GM12864 (cell line): ENCODE measurements around the gene KRT4.

ENCODE experiments used
- DNase-seq: peaks from one replicate; pipeline ENCODE4 v3.0.0-alpha.2; 2011; ENCODE audit warnings: low read depth
- H3K4me3 ChIP-seq: 2 replicates; pipeline ENCODE4 v1.5.1; 2011; ENCODE audit warnings: mild to moderate bottlenecking, low read depth, low read length, control low read depth
- TF ChIP-seq, protein P1 (sequence below): IDR thresholded peaks from 2 replicates; pipeline ENCODE4 v1.5.1; 2011; ENCODE audit warnings: low read depth, mild to moderate bottlenecking, moderate library complexity, low read length, control low read depth, inconsistent platforms; ENCODE audit errors: missing control alignments

Gene KRT4

DNA sequence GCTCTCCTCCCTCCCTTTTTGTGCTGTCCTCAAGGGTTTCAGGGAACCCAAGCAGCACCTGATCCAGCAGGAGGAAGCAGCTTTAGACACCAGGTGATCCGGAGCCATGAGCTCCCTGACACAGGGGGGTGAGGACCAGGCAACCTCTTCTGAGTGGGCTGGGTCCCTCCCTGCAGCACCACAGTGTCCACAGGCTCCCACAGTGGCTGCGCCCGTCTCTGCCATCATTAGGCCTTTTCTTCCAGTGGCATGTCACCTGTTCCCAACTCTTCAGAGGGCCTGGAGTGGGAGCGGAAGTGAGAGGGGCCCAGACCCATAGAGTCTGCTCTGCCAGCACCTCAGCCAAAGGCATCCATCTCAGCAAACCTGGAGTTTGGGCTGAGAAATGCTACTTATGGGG is 36.4 kb downstream of the KRT4 start:
- H3K4me3 ChIP-seq: no peak overlapping the region
- TF ChIP-seq, protein P1, sequence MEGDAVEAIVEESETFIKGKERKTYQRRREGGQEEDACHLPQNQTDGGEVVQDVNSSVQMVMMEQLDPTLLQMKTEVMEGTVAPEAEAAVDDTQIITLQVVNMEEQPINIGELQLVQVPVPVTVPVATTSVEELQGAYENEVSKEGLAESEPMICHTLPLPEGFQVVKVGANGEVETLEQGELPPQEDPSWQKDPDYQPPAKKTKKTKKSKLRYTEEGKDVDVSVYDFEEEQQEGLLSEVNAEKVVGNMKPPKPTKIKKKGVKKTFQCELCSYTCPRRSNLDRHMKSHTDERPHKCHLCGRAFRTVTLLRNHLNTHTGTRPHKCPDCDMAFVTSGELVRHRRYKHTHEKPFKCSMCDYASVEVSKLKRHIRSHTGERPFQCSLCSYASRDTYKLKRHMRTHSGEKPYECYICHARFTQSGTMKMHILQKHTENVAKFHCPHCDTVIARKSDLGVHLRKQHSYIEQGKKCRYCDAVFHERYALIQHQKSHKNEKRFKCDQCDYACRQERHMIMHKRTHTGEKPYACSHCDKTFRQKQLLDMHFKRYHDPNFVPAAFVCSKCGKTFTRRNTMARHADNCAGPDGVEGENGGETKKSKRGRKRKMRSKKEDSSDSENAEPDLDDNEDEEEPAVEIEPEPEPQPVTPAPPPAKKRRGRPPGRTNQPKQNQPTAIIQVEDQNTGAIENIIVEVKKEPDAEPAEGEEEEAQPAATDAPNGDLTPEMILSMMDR: no peak
- DNase-seq: no peak

DNA sequence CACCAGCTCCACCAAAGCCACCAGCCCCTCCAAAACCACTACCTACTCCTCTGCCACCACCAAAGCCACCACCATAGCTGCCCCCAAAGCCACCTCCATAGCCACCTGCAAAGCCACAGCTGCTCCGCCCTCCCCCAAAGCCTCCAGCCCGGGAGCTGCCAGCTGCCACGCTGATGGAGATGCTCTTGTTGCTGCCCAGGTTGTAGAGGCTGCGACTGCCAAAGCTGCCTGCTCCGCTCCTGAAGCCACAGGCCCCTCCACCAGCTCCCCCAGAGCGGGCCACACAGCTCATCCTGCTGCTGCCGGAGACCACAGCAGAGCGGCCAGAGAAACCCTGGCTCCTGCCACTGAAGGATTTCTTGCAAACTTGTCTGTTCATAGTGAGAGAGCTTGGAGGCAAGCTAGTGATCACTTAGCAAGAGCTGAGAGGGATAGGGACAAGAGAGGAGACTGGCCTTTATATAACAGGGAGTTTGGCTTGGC is 37.0 kb downstream of the KRT4 start, which contains the start of gene KRT76:
KRT76 (minus strand) TSS at position 433 of the 483 bp plus-strand sequence; CDS start at position 379, 54 bp downstream.
- TF ChIP-seq, protein P1: no peak
- DNase-seq: no peak
- H3K4me3 ChIP-seq: no peak within 1 kb of the TSS

DNA sequence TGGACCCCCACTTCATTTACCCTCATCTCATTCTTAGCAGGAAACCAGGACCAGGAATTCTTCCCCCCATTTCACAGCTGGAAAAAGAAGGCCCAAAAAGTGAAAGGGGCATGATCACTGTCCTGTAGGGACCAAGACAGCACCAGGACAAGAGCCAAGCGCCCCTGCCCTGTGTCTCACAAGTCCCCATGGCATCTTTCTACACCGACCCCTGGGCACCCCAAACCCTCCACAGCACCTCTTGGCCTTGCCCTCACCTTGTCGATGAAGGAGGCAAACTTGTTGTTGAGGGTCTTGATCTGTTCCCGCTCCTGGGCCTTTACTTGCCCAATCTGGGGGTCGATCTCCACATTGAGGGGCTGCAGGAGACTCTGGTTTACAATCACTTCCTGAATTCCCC is 37.5 kb downstream of the KRT4 start:
- no peak overlapping the region for H3K4me3 ChIP-seq
- TF ChIP-seq, protein P1: no peak
- DNase-seq: no peak

DNA sequence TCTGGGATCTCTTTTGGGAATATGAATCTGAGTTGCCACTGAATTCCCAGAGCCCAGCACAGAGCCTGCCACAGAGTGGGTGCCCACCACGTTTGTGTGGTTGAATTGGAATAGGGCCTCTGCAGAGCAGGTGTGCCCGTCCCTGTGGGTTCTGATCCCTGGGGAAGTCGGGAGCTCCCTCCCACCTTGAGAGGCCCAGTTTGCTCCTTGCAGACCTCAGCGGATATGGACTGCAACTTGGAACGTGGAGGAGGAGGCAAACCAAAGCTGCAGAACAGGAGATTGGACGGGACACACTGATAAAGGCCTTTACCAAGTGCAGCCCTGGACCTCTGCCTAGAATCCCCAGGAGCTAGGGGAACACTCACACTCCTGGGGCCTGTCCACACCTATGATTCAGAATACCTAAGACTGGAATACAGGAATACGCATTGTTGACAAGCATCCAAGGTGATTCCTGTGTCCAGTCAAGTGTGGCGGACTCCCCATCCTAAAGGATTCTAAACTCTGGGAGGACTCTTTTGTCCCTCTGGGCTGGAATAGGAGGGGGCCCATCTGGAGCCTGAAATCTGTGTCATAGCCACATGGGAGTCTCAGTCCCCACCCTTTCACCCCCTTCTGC is 39.2 kb downstream of the KRT4 start:
- DNase-seq: no peak
- TF ChIP-seq, protein P1: no peak
- no peak overlapping the region for H3K4me3 ChIP-seq

DNA sequence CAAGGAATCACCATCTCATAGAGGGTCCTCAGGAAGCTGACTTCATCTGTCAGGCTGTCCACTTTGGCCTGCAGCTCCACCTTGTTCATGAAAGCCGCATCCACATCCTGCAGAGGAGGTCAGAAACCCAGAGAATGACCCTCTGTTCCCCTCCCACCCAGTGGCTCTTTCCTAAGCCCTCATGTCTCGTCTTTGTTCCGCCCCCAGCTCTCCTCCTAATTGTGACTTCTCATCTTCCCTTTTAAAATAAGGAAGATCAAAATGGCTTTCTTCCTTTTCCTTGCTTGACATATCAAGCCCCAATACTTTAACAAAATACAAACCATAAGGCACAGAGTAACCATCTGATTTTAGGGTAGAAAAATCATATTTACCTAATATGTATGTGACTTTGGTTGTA is 41.1 kb downstream of the KRT4 start:
- no peak overlapping the region for H3K4me3 ChIP-seq
- no peak for DNase-seq
- TF ChIP-seq, protein P1: no peak

DNA sequence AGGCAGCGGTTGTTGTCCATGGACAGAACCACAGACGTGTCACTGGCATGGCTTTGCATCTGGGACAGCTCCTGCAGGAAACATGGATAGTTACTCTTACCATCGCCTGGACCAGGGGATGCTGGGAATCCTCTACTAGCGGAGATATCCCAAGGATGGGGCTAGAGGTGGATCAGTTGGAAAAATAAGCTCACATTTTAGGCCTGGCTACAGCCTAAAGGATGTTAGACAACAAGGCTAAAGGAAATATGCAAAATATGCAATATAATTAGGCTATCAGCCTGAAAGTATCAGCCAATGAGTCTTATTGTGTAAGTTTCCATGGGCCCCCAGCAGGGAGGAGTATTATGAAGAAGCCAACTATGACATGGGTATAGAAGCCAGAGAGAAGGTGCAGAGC is 41.7 kb downstream of the KRT4 start:
- TF ChIP-seq, protein P1: no peak
- DNase-seq: no peak
- no peak overlapping the region for H3K4me3 ChIP-seq

DNA sequence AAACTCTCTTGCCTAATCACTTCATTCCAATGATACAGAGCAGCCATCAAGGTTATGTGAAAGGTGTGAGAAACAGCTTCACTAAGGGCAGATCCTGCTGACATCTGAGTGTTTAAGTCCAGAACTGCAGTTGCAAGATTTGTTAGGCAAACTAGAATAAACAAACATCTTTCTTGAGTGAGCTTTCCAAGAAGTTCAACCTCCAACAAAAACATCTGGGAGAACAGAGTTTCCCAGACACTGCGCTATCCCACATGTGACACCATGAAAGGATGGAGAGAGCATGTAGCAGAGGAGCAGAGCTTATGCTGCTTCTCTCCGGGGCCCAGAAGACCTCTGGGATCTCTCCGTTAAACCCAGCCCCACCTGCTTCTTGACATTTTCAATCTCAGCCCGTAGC is 42.4 kb downstream of the KRT4 start:
- no peak overlapping the region for H3K4me3 ChIP-seq
- TF ChIP-seq, protein P1: no peak
- DNase-seq: no peak
